Sigmoid colon (tissue), 4 donors: ENCODE measurements around the gene NELFE.

Source experiments
- CTCF ChIP-seq, 4 experiments: fragments of 450-650 bp in 3 of 4; fragments of 200-600 bp in 1 of 4; IDR thresholded peaks; one replicate each; pipeline ENCODE4 v1.5.1; 2016 to 2019; ENCODE audit warnings: antibody characterized with exemption in 4 of 4, mild to moderate bottlenecking in 3 of 4, moderate library complexity in 2 of 4
- POLR2AphosphoS5 ChIP-seq, 4 donors: sonication (generic); formaldehyde crosslinking; IDR thresholded peaks; one replicate each; pipeline ENCODE4 v1.6.1; 2017; ENCODE audit warnings: antibody characterized with exemption in 4 of 4

GRCh38 chr6:31970604-31971271 is 12.0 kb upstream of the NELFE start:
- TF ChIP-seq CTCF (IDR thresholded peaks at IDR 0.05) (no peak), POLR2AphosphoS5 (IDR thresholded peaks at IDR 0.05) (no peak)
